ENCODE results near the gene ALOX15. TPM values are rescaled to one million over a fixed set of nuclear protein-coding genes. Genes with fewer than 3 reads are reported as not detected.

Gene ALOX15
- not detected in 2 replicates for total RNA-seq

GRCh38 chr17:4641297-4642195 lies at the start of gene ALOX15:
ALOX15 (minus strand) TSS chr17:4641678; CDS start chr17:4641651, 27 bp downstream.

GRCh38 chr17:4584101-4584916 lies 57.2 kb downstream of the ALOX15 start, which contains the start of gene SMTNL2:
SMTNL2 (plus strand) TSS chr17:4584529; CDS start chr17:4584606, 77 bp downstream.

Other genes starting within 250 kb of the ALOX15 start
- gene SPNS3, start 207.7 kb downstream of the ALOX15 start, total RNA-seq, result 0.11 and 0.52 TPM in 2 replicates
- gene SPNS2, start 142.8 kb downstream of the ALOX15 start, total RNA-seq, result 46.9 and 59.2 TPM in 2 replicates
- gene MYBBP1A, start 86.3 kb downstream of the ALOX15 start, total RNA-seq, result 19.0 and 26.3 TPM in 2 replicates
- gene GGT6, start 81.1 kb downstream of the ALOX15 start, total RNA-seq, result not detected in 2 replicates
- not detected in 2 replicates for gene SMTNL2, start 57.1 kb downstream of the ALOX15 start, total RNA-seq
- 7.7 and 10.3 TPM in 2 replicates for gene PELP1, start 62.5 kb upstream of the ALOX15 start, total RNA-seq
- 7.5 and 9.0 TPM in 2 replicates for gene ARRB2, start 69.0 kb upstream of the ALOX15 start, total RNA-seq
- 9.5 and 11.9 TPM in 2 replicates for gene MED11, start 89.8 kb upstream of the ALOX15 start, total RNA-seq
- under 0.01 and 0.11 TPM in 2 replicates for gene ZMYND15, start 98.2 kb upstream of the ALOX15 start, total RNA-seq
- gene CXCL16, start 98.2 kb upstream of the ALOX15 start, total RNA-seq, result 0.54 and 0.77 TPM in 2 replicates
- not detected in 2 replicates for gene TM4SF5, start 130.2 kb upstream of the ALOX15 start, total RNA-seq
- gene VMO1, start 144.7 kb upstream of the ALOX15 start, total RNA-seq, result 0.22 and 0.95 TPM in 2 replicates
- gene GLTPD2, start 147.3 kb upstream of the ALOX15 start, total RNA-seq, result not detected in 2 replicates
- gene PSMB6, start 154.5 kb upstream of the ALOX15 start, total RNA-seq, result 164 and 200 TPM in 2 replicates
- gene PLD2, start 165.5 kb upstream of the ALOX15 start, total RNA-seq, result 26.3 and 35.3 TPM in 2 replicates
- gene MINK1, start 191.7 kb upstream of the ALOX15 start, total RNA-seq, result 25.5 and 31.3 TPM in 2 replicates

Data from dermis lymphatic vessel endothelial cell (primary cell).